IMR-90 (cell line): Measurements from ENCODE around the gene STX16. TPM values are rescaled to one million over a fixed set of nuclear protein-coding genes. Genes with fewer than 3 reads are reported as not detected.

Source experiments
- ATAC-seq: fragments of 200-7000 bp; cut with Tn5 transposase; 2 replicates; pipeline ENCODE4 v1.9.1; 2020; ENCODE audit warnings: low read depth, mild to moderate bottlenecking, moderate library complexity
- BruUV-seq: library from RNA; stranded (reverse); fragments of 400-500 nt; replicated peaks from 2 replicates; lab custom pipeline; 2021; lab: Mats Ljungman, UMichigan
- CTCF ChIA-PET: fragments of 300-600 bp; formaldehyde crosslinking; extraction: SDS; loops from one replicate; lab custom pipeline; 2021; ENCODE audit warnings: antibody characterized with exemption; lab: Yijun Ruan, JAX
- POLR2A ChIA-PET: fragments of 300-600 bp; sonication (Branson Sonifier 250); formaldehyde crosslinking; loops from one replicate; lab custom pipeline; 2022; ENCODE audit warnings: antibody characterized with exemption; ENCODE audit not compliant: unreplicated experiment; lab: Charles Lee
- DNase-seq: peaks from one replicate; pipeline ENCODE4 v3.0.0; 2013
- H2AFZ ChIP-seq: replicated peaks from 2 replicates; pipeline ENCODE3; 2013; ENCODE audit warnings: low read length, mild to moderate bottlenecking; ENCODE audit not compliant: poor library complexity
- H2AK5ac ChIP-seq: 2 replicates; pipeline ENCODE4 v1.6.1; 2013; ENCODE audit warnings: low read depth, low read length, inconsistent platforms
- H2AK9ac ChIP-seq: replicated peaks from 2 replicates; pipeline ENCODE3; 2013; ENCODE audit warnings: mild to moderate bottlenecking, low read depth, low read length, moderate library complexity; ENCODE audit not compliant: poor library complexity
- H2BK120ac ChIP-seq: 2 replicates; pipeline ENCODE4 v1.6.1; 2013; ENCODE audit warnings: low read depth, low read length, inconsistent platforms
- H2BK15ac ChIP-seq: 3 replicates; pipeline ENCODE4 v1.6.1; 2013; ENCODE audit warnings: low read depth, low read length, inconsistent platforms
- H2BK20ac ChIP-seq: 2 replicates; pipeline ENCODE4 v1.6.1; 2013; ENCODE audit warnings: low read depth, mild to moderate bottlenecking, inconsistent platforms, low read length, moderate library complexity
- H2BK5ac ChIP-seq: 2 replicates; pipeline ENCODE4 v1.6.1; 2013; ENCODE audit warnings: mild to moderate bottlenecking, low read depth, low read length, inconsistent platforms; ENCODE audit not compliant: poor library complexity, severe bottlenecking
- H3K14ac ChIP-seq: replicated peaks from 2 replicates; pipeline ENCODE4 v1.6.1; 2013; ENCODE audit warnings: low read depth, low read length, inconsistent platforms
- H3K18ac ChIP-seq: 2 replicates; pipeline ENCODE4 v1.6.1; 2013; ENCODE audit warnings: low read depth, low read length, control low read depth
- H3K23ac ChIP-seq: 2 replicates; pipeline ENCODE4 v1.6.1; 2013; ENCODE audit warnings: low read depth, low read length, inconsistent platforms
- H3K27ac ChIP-seq: 2 replicates; pipeline ENCODE4 v1.5.1; 2013; ENCODE audit warnings: mild to moderate bottlenecking, control low read depth, low read length; ENCODE audit not compliant: insufficient read depth
- H3K27me3 ChIP-seq: 2 replicates; pipeline ENCODE4 v1.6.1; 2013; ENCODE audit warnings: low read length; ENCODE audit not compliant: control insufficient read depth, insufficient read depth
- H3K36me3 ChIP-seq: 2 replicates; pipeline ENCODE4 v1.6.1; 2013; ENCODE audit warnings: low read length, mixed read lengths; ENCODE audit not compliant: control insufficient read depth, insufficient read depth
- H3K4ac ChIP-seq: 2 replicates; pipeline ENCODE4 v1.6.1; 2013; ENCODE audit warnings: low read depth, low read length, inconsistent platforms
- H3K4me1 ChIP-seq: 2 replicates; pipeline ENCODE4 v1.6.1; 2013; ENCODE audit warnings: low read length, mixed read lengths; ENCODE audit not compliant: control insufficient read depth, insufficient read depth
- H3K4me2 ChIP-seq: 2 replicates; pipeline ENCODE4 v1.6.1; 2013; ENCODE audit warnings: low read depth, mild to moderate bottlenecking, control low read depth, low read length, moderate library complexity
- H3K4me3 ChIP-seq: 2 replicates; pipeline ENCODE4 v1.5.1; 2013; ENCODE audit warnings: low read depth, mild to moderate bottlenecking, control low read depth, low read length, moderate library complexity; ENCODE audit not compliant: insufficient read depth
- H3K56ac ChIP-seq: 2 replicates; pipeline ENCODE4 v1.6.1; 2013; ENCODE audit warnings: low read length, inconsistent platforms; ENCODE audit not compliant: insufficient read depth; ENCODE audit errors: extremely low read depth
- H3K79me1 ChIP-seq, 2 experiments: 2 replicates each; pipeline ENCODE4 v1.6.1; 2013; ENCODE audit warnings: low read length in 2 of 2, inconsistent platforms in 1 of 2, low read depth in 1 of 2
- H3K9ac ChIP-seq: 2 replicates; pipeline ENCODE4 v1.6.1; 2013; ENCODE audit warnings: low read depth, low read length, control low read depth
- H3K9me1 ChIP-seq: 2 replicates; pipeline ENCODE4 v1.6.1; 2013; ENCODE audit warnings: low read length, inconsistent platforms; ENCODE audit not compliant: insufficient read depth
- H3K9me3 ChIP-seq: 2 replicates; pipeline ENCODE4 v1.6.1; 2013; ENCODE audit warnings: low read length; ENCODE audit not compliant: control insufficient read depth, insufficient read depth
- H4K20me1 ChIP-seq: 2 replicates; pipeline ENCODE4 v1.6.1; 2013; ENCODE audit warnings: low read length, inconsistent platforms; ENCODE audit not compliant: insufficient read depth
- H4K5ac ChIP-seq: 2 replicates; pipeline ENCODE4 v1.6.1; 2013; ENCODE audit warnings: mild to moderate bottlenecking, low read depth, low read length, control low read depth
- H4K8ac ChIP-seq, 2 experiments: 2 replicates each; pipeline ENCODE4 v1.6.1; 2013; ENCODE audit warnings: low read depth in 2 of 2, low read length in 2 of 2, control low read depth in 1 of 2, inconsistent platforms in 1 of 2
- H4K91ac ChIP-seq: 2 replicates; pipeline ENCODE4 v1.6.1; 2013; ENCODE audit warnings: low read depth, low read length, inconsistent platforms; ENCODE audit not compliant: insufficient read depth
- BHLHE40 ChIP-seq: fragments of 150-350 bp; IDR thresholded peaks from 2 replicates; pipeline ENCODE4 v1.6.1; 2016; ENCODE audit warnings: mild to moderate bottlenecking, low read depth, low read length
- CEBPB ChIP-seq: IDR thresholded peaks from 2 replicates; pipeline ENCODE4 v1.6.1; 2012; ENCODE audit warnings: low read depth, low read length, improper control_type of control experiment
- CHD1 ChIP-seq: IDR thresholded peaks from 2 replicates; pipeline ENCODE4 v1.6.1; 2012; ENCODE audit warnings: low read depth, low read length, improper control_type of control experiment
- ELK1 ChIP-seq: fragments of 150-350 bp; IDR thresholded peaks from 2 replicates; pipeline ENCODE4 v1.6.1; 2016; ENCODE audit warnings: low read depth, mild to moderate bottlenecking, low read length, moderate library complexity, borderline replicate concordance
- FOS ChIP-seq: fragments of 150-350 bp; IDR thresholded peaks from 2 replicates; pipeline ENCODE4 v1.6.1; 2016; ENCODE audit warnings: low read depth, low read length
- MAFK ChIP-seq: IDR thresholded peaks from 2 replicates; pipeline ENCODE4 v1.6.1; 2012; ENCODE audit warnings: low read depth, low read length, improper control_type of control experiment
- MAZ ChIP-seq: IDR thresholded peaks from 2 replicates; pipeline ENCODE4 v1.6.1; 2012; ENCODE audit warnings: low read depth, mild to moderate bottlenecking, low read length, improper control_type of control experiment, moderate library complexity, borderline replicate concordance
- MXI1 ChIP-seq: IDR thresholded peaks from 2 replicates; pipeline ENCODE4 v1.6.1; 2012; ENCODE audit warnings: low read depth, mild to moderate bottlenecking, low read length, moderate library complexity, borderline replicate concordance
- NFE2L2 ChIP-seq: fragments of 150-350 bp; IDR thresholded peaks from 2 replicates; pipeline ENCODE4 v1.6.1; 2016; ENCODE audit warnings: low read depth, mild to moderate bottlenecking, low read length
- POLR2A ChIP-seq: IDR thresholded peaks from 2 replicates; pipeline ENCODE4 v1.6.1; 2012; ENCODE audit warnings: mild to moderate bottlenecking, low read depth, low read length
- RAD21 ChIP-seq: IDR thresholded peaks from 2 replicates; pipeline ENCODE4 v1.6.1; 2012; ENCODE audit warnings: low read length, improper control_type of control experiment
- RCOR1 ChIP-seq: IDR thresholded peaks from 2 replicates; pipeline ENCODE4 v1.6.1; 2012; ENCODE audit warnings: mild to moderate bottlenecking, low read length, improper control_type of control experiment; ENCODE audit not compliant: insufficient replicate concordance
- RFX5 ChIP-seq: IDR thresholded peaks from 2 replicates; pipeline ENCODE4 v1.8.0; 2012; ENCODE audit warnings: low read depth, mild to moderate bottlenecking, low read length, moderate library complexity
- SMC3 ChIP-seq: fragments of 150-350 bp; IDR thresholded peaks from 2 replicates; pipeline ENCODE4 v1.6.1; 2016; ENCODE audit warnings: low read depth, mild to moderate bottlenecking, antibody characterized with exemption, low read length, moderate library complexity
- USF2 ChIP-seq: fragments of 150-350 bp; IDR thresholded peaks from 2 replicates; pipeline ENCODE4 v1.6.1; 2017; ENCODE audit warnings: mild to moderate bottlenecking, antibody characterized with exemption, low read length, low read depth
- WGBS, 2 experiments: methylation state at CpG; one replicate each; pipeline versions ENCODE4 v1.1.5 to v1.1.7; 2013; ENCODE audit warnings: missing lambda C conversion rate in 2 of 2; ENCODE audit not compliant: insufficient read length in 1 of 2; ENCODE audit errors: extremely low coverage in 2 of 2; 5-methylcytosine and 5-hydroxymethylcytosine counted together
- dilution Hi-C: fragments of 300-500 bp; cut with HindIII; formaldehyde crosslinking; loops from one replicate; pipeline ENCODE4 v1.14.3; 2018; ENCODE audit warnings: low sequenced_read_pairs; ENCODE audit not compliant: unreplicated experiment
- in situ Hi-C: fragments of 300-500 bp; cut with MboI; formaldehyde crosslinking; loops from 3 replicates; pipeline ENCODE4 v1.14.3; 2019; ENCODE audit warnings: low sequenced_read_pairs, inconsistent platforms, mixed read lengths
- intact Hi-C: fragments of 100-400 bp; cut with micrococcal nuclease; formaldehyde crosslinking; loops from 2 replicates; pipeline ENCODE4 v1.10.0; 2022
- polyA plus RNA-seq, 3 experiments: library from polyadenylated mRNA; depleted of rRNA; stranded (reverse); fragments of >200 nt; gene quantifications; 2 replicates each; pipeline ENCODE4 v1.2.3, GENCODE V29; 2012; ENCODE audit warnings: low replicate concordance in 1 of 3
- total RNA-seq: library from RNA; depleted of rRNA; stranded (reverse); fragments of >200 nt; gene quantifications from 2 replicates; pipeline ENCODE4 v1.2.3, GENCODE V29; 2012
- TF ChIP-seq, protein P1 (sequence below): conservative IDR thresholded peaks from 2 replicates; pipeline ENCODE4 v1.5.1; 2012; ENCODE audit warnings: mild to moderate bottlenecking, low read depth, low read length, improper control_type of control experiment

Gene STX16
- total and polyA plus RNA-seq, 2 of the 4 experiments (the other 2 are of a cell fraction): 26.9 to 58.2 TPM

DNA sequence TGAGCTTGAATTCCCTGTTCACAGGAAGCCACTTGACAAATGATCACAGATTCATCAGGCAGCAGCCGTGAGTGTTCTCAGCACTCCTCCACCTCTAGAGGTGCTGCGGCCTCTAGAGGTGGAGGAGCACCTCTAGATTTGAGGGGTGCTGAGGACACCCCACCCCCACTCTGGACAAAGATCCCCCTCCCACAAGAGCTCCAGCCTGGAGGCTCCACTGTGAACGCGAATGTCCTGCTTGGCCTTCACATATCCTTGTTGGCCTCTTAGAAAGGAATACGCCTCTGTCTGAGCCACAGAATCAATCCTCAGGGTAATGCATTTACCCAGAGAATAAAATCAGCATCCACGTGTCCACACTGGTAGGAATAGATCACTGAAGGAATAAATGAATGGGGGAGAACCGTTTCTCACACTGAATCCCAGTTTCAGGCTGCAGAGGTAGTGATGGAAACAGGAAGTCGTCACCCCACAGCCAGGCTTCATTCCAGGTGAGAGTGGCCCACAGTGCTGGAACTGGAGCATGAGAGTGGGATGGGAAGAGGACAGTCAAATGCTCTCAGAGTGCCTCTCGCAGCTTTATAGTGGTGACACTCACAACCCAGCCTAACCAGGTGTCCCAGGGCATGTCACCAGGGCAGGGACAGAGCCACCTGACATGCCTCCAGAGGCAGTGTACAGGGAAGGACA lies 58.1 kb downstream of the STX16 start:
- Histone ChIP-seq H3K4me3 (no peak overlapping the region), H3K14ac (no peak overlapping the region), H3K27me3 (no peaks in the 10 kb centered on the region), H4K5ac (no peak overlapping the region), H4K20me1 (no peaks in the 10 kb centered on the region), H4K8ac (no peak overlapping the region), H3K9me3 (no peaks in the 10 kb centered on the region), H3K4me2 (no peak overlapping the region), H2BK20ac (no peak overlapping the region), H2BK5ac (no peak overlapping the region), H3K56ac (no peak overlapping the region), H3K18ac (no peak overlapping the region), H3K4me1 (no peaks in the 10 kb centered on the region), H3K9ac (no peak overlapping the region), H3K27ac (no peak overlapping the region), H3K9me1 (no peaks in the 10 kb centered on the region), H2BK120ac (no peak overlapping the region), H3K23ac (no peak overlapping the region), H3K4ac (no peak overlapping the region), H3K36me3 (peaks cover under 1% of the 10 kb centered on the region), H2AK9ac (no peak overlapping the region), H3K79me1 (no peaks in the 10 kb centered on the region), H2AFZ (no peak overlapping the region), H4K91ac (no peak overlapping the region), H2BK15ac (no peak overlapping the region), H2AK5ac (no peak overlapping the region)
- CTCF ChIA-PET: no interaction called here
- intact Hi-C loops: no loop called here
- ATAC-seq: no peak
- POLR2A ChIA-PET: no interaction called here
- no TSS peak for BruUV-seq
- in situ Hi-C loops: no loop called here
- dilution Hi-C loops: no loop called here
- no peak for DNase-seq
- WGBS, 2 experiments: no CpG with 5 or more reads among the region's 9 CpGs
- TF ChIP-seq RFX5 (no peak), SMC3 (no peak), MAZ (no peak), BHLHE40 (no peak), POLR2A (no peak), RCOR1 (no peak), ELK1 (no peak), MAFK (no peak), RAD21 (no peak), CEBPB (no peak), FOS (no peak), USF2 (no peak), MXI1 (no peak), NFE2L2 (no peak), CHD1 (no peak)
- TF ChIP-seq, protein P1, sequence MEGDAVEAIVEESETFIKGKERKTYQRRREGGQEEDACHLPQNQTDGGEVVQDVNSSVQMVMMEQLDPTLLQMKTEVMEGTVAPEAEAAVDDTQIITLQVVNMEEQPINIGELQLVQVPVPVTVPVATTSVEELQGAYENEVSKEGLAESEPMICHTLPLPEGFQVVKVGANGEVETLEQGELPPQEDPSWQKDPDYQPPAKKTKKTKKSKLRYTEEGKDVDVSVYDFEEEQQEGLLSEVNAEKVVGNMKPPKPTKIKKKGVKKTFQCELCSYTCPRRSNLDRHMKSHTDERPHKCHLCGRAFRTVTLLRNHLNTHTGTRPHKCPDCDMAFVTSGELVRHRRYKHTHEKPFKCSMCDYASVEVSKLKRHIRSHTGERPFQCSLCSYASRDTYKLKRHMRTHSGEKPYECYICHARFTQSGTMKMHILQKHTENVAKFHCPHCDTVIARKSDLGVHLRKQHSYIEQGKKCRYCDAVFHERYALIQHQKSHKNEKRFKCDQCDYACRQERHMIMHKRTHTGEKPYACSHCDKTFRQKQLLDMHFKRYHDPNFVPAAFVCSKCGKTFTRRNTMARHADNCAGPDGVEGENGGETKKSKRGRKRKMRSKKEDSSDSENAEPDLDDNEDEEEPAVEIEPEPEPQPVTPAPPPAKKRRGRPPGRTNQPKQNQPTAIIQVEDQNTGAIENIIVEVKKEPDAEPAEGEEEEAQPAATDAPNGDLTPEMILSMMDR: no peak
